Activated B cell treated with CpG ODN at 0.5 μM for 24 hours (primary cell): ENCODE results near the gene ELL. TPM values are rescaled to one million over a fixed set of nuclear protein-coding genes. Genes with fewer than 3 reads are reported as not detected.

Source experiments
- ATAC-seq: fragments of 200-7000 bp; cut with Tn5 transposase; one replicate; pipeline ENCODE4 v1.10.0; 2021; ENCODE audit warnings: low read depth, mild to moderate bottlenecking, moderate library complexity
- CTCF ChIA-PET: fragments of 350-600 bp; sonication (Branson Sonifier 250); formaldehyde crosslinking; loops from one replicate; lab custom pipeline; 2021; ENCODE audit warnings: antibody characterized with exemption; lab: Charles Lee
- POLR2A ChIA-PET: fragments of 350-600 bp; sonication (Branson Sonifier 250); formaldehyde crosslinking; loops from one replicate; lab custom pipeline; 2021; ENCODE audit warnings: antibody characterized with exemption; lab: Charles Lee
- DNase-seq: peaks from one replicate; pipeline ENCODE4 v3.0.0; 2022
- H3K27ac Mint-ChIP-seq: one replicate; pipeline ENCODE4 v1.8.0; 2020; ENCODE audit warnings: mixed read lengths
- H3K27me3 Mint-ChIP-seq: one replicate; pipeline ENCODE4 v1.8.0; 2021; ENCODE audit warnings: mixed read lengths
- H3K36me3 Mint-ChIP-seq: one replicate; pipeline ENCODE4 v1.8.0; 2021; ENCODE audit warnings: low read depth, mixed read lengths
- H3K4me1 Mint-ChIP-seq: one replicate; pipeline ENCODE4 v1.8.0; 2021; ENCODE audit warnings: mixed read lengths
- H3K4me3 Mint-ChIP-seq: one replicate; pipeline ENCODE4 v1.8.0; 2020; ENCODE audit warnings: mild to moderate bottlenecking, mixed read lengths
- H3K9me3 Mint-ChIP-seq: one replicate; pipeline ENCODE4 v1.8.0; 2020; ENCODE audit warnings: mixed read lengths
- CTCF ChIP-seq: fragments of 200-600 bp; IDR thresholded peaks from one replicate; pipeline ENCODE4 v1.8.0; 2022; ENCODE audit warnings: antibody characterized with exemption, mild to moderate bottlenecking
- intact Hi-C: fragments of 100-400 bp; cut with micrococcal nuclease; formaldehyde crosslinking; loops from one replicate; pipeline ENCODE4 v1.15.1; 2024
- total RNA-seq: library from RNA; stranded (reverse); gene quantifications from 2 replicates; pipeline ENCODE4 v1.2.3, GENCODE V29; 2022

The ELL gene
- total RNA-seq, 1 donor from 2014 or later, result 32.6 TPM

- intact Hi-C loops, result loop anchor here (1.0 kb wide), 1 partner anchor 9 kb away; the partner anchor contains the start of gene SSBP4
- CTCF ChIA-PET, result interaction anchor here (0.6 to 1.7 kb wide), 6 partner anchors 8 to 149 kb away, joined by 3 to 5 read pairs (median 3); partner anchors contain the start of gene SSBP4
These were observed 93.6 kb downstream of the ELL start for GRCh38 chr19:18428173-18428786.

GRCh38 chr19:18427743-18428113, 94.1 kb downstream of the ELL start:
- Mint-ChIP-seq H3K9me3 (no peaks in the 10 kb centered on the region), H3K4me3 (no peak overlapping the region), H3K27ac (no peak overlapping the region), H3K27me3 (no peaks in the 10 kb centered on the region), H3K4me1 (peaks cover 26% of the 10 kb centered on the region), H3K36me3 (no peaks in the 10 kb centered on the region)
- intact Hi-C loops, result loop anchor here (1.0 kb wide), 1 partner anchor 8 kb away; the partner anchor contains the start of gene SSBP4
- DNase-seq, result no peak
- ATAC-seq, result no peak
- ChIA-PET CTCF (interaction anchor here (1.1 to 1.5 kb wide), 2 partner anchors 16 to 148 kb away, joined by 3 read pairs; no protein-coding TSS in a partner anchor), POLR2A (interaction anchor here (1.4 to 2.3 kb wide), 2 partner anchors 9 kb away, joined by 8 to 12 read pairs; partner anchors contain the start of gene SSBP4)
- no peak for TF ChIP-seq CTCF

More at GRCh38 chr19:18428173-18428786, 93.6 kb downstream of the ELL start:
- no peaks in the 10 kb centered on the region for H3K9me3 Mint-ChIP-seq
- H3K4me1 Mint-ChIP-seq, result peaks cover 22% of the 10 kb centered on the region
- TF ChIP-seq CTCF, result no peak
- H3K36me3 Mint-ChIP-seq, result no peaks in the 10 kb centered on the region
- H3K27me3 Mint-ChIP-seq, result no peaks in the 10 kb centered on the region
- no peak overlapping the region for H3K27ac Mint-ChIP-seq
- ATAC-seq, result no peak
- POLR2A ChIA-PET, result interaction anchor here (0.6 to 2.3 kb wide), 12 partner anchors 9 to 732 kb away, joined by 3 to 12 read pairs (median 4); partner anchors contain the start of genes ARRDC2, LSM4 and SSBP4
- H3K4me3 Mint-ChIP-seq, result no peak overlapping the region
- DNase-seq, result no peak

GRCh38 chr19:18427080-18427742, 94.7 kb downstream of the ELL start:
- no peak overlapping the region for H3K27ac Mint-ChIP-seq

GRCh38 chr19:18426416-18426767, 95.5 kb downstream of the ELL start:
- no peaks in the 10 kb centered on the region for H3K9me3 Mint-ChIP-seq

More at GRCh38 chr19:18427080-18427742, 94.7 kb downstream of the ELL start:
- H3K36me3 Mint-ChIP-seq, result no peaks in the 10 kb centered on the region
- ChIA-PET CTCF (no interaction called here), POLR2A (interaction anchor here (1.4 kb wide), 1 partner anchor 10 kb away, joined by 8 read pairs; no protein-coding TSS in a partner anchor)
- intact Hi-C loops, result no loop called here
- DNase-seq, result no peak
- no peak overlapping the region for H3K4me3 Mint-ChIP-seq
- ATAC-seq, result no peak
- H3K4me1 Mint-ChIP-seq, result peaks cover 28% of the 10 kb centered on the region
- H3K27me3 Mint-ChIP-seq, result no peaks in the 10 kb centered on the region
- H3K9me3 Mint-ChIP-seq, result no peaks in the 10 kb centered on the region
- no peak for TF ChIP-seq CTCF

More at GRCh38 chr19:18426416-18426767, 95.5 kb downstream of the ELL start:
- Mint-ChIP-seq H3K4me1 (peaks cover 34% of the 10 kb centered on the region), H3K27me3 (no peaks in the 10 kb centered on the region), H3K36me3 (no peaks in the 10 kb centered on the region), H3K27ac (no peak overlapping the region), H3K4me3 (no peak overlapping the region)
- ChIA-PET POLR2A (interaction anchor here (1.5 kb wide), 1 partner anchor 10 kb away, joined by 4 read pairs; no protein-coding TSS in a partner anchor), CTCF (no interaction called here)
- no peak for TF ChIP-seq CTCF
- intact Hi-C loops, result no loop called here
- DNase-seq (no peak), ATAC-seq (no peak)
